ENCODE data around the gene ZNF256. TPM values are rescaled to one million over a fixed set of nuclear protein-coding genes. Genes with fewer than 3 reads are reported as not detected.

Gene ZNF256
- total and polyA plus RNA-seq, 4 experiments from 2014 or later = 5.6 to 13.9 (median 9.6) TPM

DNA sequence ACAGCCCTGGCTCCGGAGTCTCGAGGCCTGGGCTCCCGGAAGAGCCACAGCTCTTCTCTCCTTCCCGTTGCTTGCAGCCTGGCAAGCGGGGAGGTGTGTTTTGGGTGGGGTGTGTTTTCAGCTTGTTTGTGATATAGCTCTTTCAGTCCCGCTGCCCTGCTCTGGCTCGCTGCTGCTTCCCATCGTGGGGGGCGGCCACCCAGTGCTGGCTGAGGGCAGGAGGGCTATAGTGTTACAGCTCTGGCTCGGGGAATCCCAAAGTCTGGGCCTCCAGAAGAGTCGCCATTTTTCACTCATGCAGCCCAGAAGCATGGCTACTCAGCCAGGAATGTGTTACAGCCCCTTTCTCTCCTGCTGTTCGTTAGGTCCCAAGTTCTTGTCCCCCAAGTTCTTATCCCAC is 2.2 kb upstream of the ZNF256 start:
- H3K27me3 Mint-ChIP-seq = peaks cover 0 to 4% of the 10 kb centered on the region in 2 donors
- intact Hi-C loops (cut with micrococcal nuclease) = no loop called here
- POLR2A ChIA-PET (ENCODE audit: partially characterized antibody) = interaction anchor here (2.2 kb wide), 1 partner anchor 53 kb away, joined by 12 read pairs; the partner anchor contains the start of gene ZNF606

DNA sequence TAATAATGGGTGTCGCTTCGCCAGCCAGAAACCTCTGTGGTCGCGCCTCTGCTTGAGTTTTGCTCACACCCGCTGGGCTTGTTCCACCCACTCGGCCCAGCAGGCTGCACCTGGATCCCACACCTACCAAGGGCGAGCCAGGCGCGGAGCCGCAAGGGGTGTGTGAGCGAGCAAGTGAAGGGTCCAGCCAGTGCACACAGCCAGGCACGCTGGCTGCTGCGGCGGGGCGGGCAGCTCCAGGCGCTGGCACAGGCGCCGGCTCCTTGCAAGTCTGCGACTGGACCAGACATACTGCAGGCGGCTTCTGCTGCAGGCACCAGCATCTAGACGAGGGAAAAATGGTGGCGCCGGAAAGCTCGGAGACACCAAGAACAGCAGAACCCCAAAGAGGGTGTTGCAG is 1.8 kb upstream of the ZNF256 start:
- Histone ChIP-seq H3K4me1 (ENCODE audit: insufficient read depth, low read length) (peaks cover 18% of the 10 kb centered on the region), H3K36me3 (ENCODE audit: insufficient read depth, low read length) (no peaks in the 10 kb centered on the region), H3K27ac (ENCODE audit: low read depth, low read length) (no peak overlapping the region), H3K27me3 (ENCODE audit: insufficient read depth, low read length) (no peaks in the 10 kb centered on the region), H3K4me3 (ENCODE audit: low read length in 2 of 2) (no peak overlapping the region), H3K9me3 (ENCODE audit: control insufficient read depth in 1 of 2, low read length in 2 of 2) (peaks cover 0 to 17% of the 10 kb centered on the region in 2 donors)
- H3K9me3 Mint-ChIP-seq = peaks cover 4 to 56% (median 50%) of the 10 kb centered on the region in 8 donors
- H3K4me1 Mint-ChIP-seq = peaks cover 13 to 24% (median 20%) of the 10 kb centered on the region in 4 donors
- ChIA-PET POLR2A (ENCODE audit: partially characterized antibody) (interaction anchor here (2.2 kb wide), 1 partner anchor 53 kb away, joined by 12 read pairs; the partner anchor contains the start of gene ZNF606), CTCF (ENCODE audit: partially characterized antibody) (no interaction called here)
- no peak for DNase-seq
- H3K36me3 Mint-ChIP-seq = peaks cover 21 to 35% of the 10 kb centered on the region in 2 donors
- intact Hi-C loops (cut with micrococcal nuclease) = no loop called here
- H3K27ac Mint-ChIP-seq = no peak overlapping the region
- H3K4me3 Mint-ChIP-seq = peak overlapping the region in 1 of 8 donors; percentile 15
- no peaks in the 10 kb centered on the region for H3K27me3 Mint-ChIP-seq

More for the DNA sequence above, 2.2 kb upstream of the ZNF256 start:
- Histone ChIP-seq H3K27me3 (ENCODE audit: insufficient read depth, low read length) (no peaks in the 10 kb centered on the region), H3K27ac (ENCODE audit: low read depth, low read length) (no peak overlapping the region), H3K36me3 (ENCODE audit: insufficient read depth, low read length) (no peaks in the 10 kb centered on the region), H3K4me1 (ENCODE audit: insufficient read depth, low read length) (peaks cover 18% of the 10 kb centered on the region), H3K9me3 (ENCODE audit: control insufficient read depth in 1 of 2, low read length in 2 of 2) (peaks cover 0 to 13% of the 10 kb centered on the region in 2 donors), H3K4me3 (ENCODE audit: low read length in 2 of 2) (no peak overlapping the region)
- Mint-ChIP-seq H3K4me1 (peaks cover 13 to 24% (median 20%) of the 10 kb centered on the region in 4 donors), H3K27ac (no peak overlapping the region), H3K9me3 (peaks cover 4 to 56% (median 50%) of the 10 kb centered on the region in 8 donors), H3K36me3 (peaks cover 21 to 35% of the 10 kb centered on the region in 2 donors), H3K4me3 (peak overlapping the region in 1 of 8 donors; percentile 15)
- CTCF ChIA-PET (ENCODE audit: partially characterized antibody) = no interaction called here
- no peak for DNase-seq

DNA sequence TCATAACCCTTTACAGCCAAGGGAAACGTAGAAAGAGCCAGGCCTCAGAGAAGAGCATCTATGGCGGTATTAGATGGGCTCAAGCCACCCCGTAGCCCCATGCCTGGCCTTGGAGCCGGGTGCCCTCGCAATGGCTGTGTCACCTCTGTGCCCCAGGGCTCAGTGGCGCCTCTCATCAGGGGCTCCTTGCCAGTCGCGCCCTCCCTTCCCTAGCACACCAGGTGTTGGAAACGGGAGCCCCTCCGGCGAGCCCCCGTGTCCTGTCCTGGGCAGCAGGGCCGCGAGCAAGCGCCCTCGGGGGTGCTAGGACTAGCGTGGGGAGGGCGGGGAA is 453 bp downstream of the ZNF256 start:
- POLR2A ChIA-PET (ENCODE audit: partially characterized antibody) = interaction anchor here (1.0 kb wide), 1 partner anchor 55 kb away, joined by 3 read pairs; the partner anchor contains the start of gene ZNF606

DNA sequence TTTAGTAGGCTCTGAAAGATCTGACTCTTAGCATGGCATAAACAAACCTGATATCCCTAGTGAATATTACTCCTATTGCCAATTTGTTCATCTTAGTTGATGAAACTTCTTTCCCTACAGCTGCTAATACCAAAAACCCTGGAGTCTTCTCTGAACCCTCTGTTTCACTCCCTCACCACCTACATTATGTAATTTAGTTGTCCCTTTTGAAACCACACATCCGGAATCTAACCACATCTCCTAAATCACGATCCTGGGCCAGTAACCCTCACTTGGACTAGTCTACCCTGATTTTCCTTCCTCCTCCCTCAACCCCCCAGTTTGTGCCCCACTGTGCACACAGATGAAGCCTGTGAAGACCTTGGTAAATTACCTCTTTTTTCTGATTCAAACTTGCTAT is 1.2 kb downstream of the ZNF256 start:
- POLR2A ChIA-PET (ENCODE audit: partially characterized antibody) = no interaction called here
- H3K36me3 ChIP-seq (ENCODE audit: insufficient read depth, low read length) = peaks cover 23% of the 10 kb centered on the region
- CTCF ChIA-PET (ENCODE audit: partially characterized antibody) = no interaction called here
- H3K4me1 ChIP-seq (ENCODE audit: insufficient read depth, low read length) = peaks cover 18% of the 10 kb centered on the region
- H3K27ac Mint-ChIP-seq = peak overlapping the region in 6 of 7 donors; percentile 35 to 70 (median 42)
- peaks cover 51 to 64% of the 10 kb centered on the region in 2 donors for H3K36me3 Mint-ChIP-seq
- no peaks in the 10 kb centered on the region for H3K27me3 ChIP-seq (ENCODE audit: insufficient read depth, low read length)
- H3K27ac ChIP-seq (ENCODE audit: low read depth, low read length) = no peak overlapping the region
- no peak for DNase-seq
- intact Hi-C loops (cut with micrococcal nuclease) = no loop called here
- H3K9me3 ChIP-seq (ENCODE audit: control insufficient read depth in 1 of 2, low read length in 2 of 2) = peaks cover 6 to 46% of the 10 kb centered on the region in 2 donors
- peak overlapping the region; percentile 47 to 98 (median 95) for H3K4me3 Mint-ChIP-seq
- peak overlapping the region; percentile 69 to 89 for H3K4me3 ChIP-seq (ENCODE audit: low read length in 2 of 2)
- no peaks in the 10 kb centered on the region for H3K27me3 Mint-ChIP-seq
- peaks cover 6 to 67% (median 63%) of the 10 kb centered on the region in 8 donors for H3K9me3 Mint-ChIP-seq
- H3K4me1 Mint-ChIP-seq = peaks cover 15 to 24% (median 20%) of the 10 kb centered on the region in 4 donors

More for the DNA sequence above, 453 bp downstream of the ZNF256 start:
- Histone ChIP-seq H3K27ac (ENCODE audit: low read depth, low read length) (peak overlapping the region; percentile 66), H3K36me3 (ENCODE audit: insufficient read depth, low read length) (peaks cover 15% of the 10 kb centered on the region), H3K27me3 (ENCODE audit: insufficient read depth, low read length) (no peaks in the 10 kb centered on the region), H3K9me3 (ENCODE audit: control insufficient read depth in 1 of 2, low read length in 2 of 2) (peaks cover 0 to 39% of the 10 kb centered on the region in 2 donors), H3K4me1 (ENCODE audit: insufficient read depth, low read length) (peaks cover 18% of the 10 kb centered on the region), H3K4me3 (ENCODE audit: low read length in 2 of 2) (peak overlapping the region; percentile 69 to 89)
- H3K27ac Mint-ChIP-seq = peak overlapping the region in 3 of 7 donors; percentile 62 to 88 (median 63)
- no peaks in the 10 kb centered on the region for H3K27me3 Mint-ChIP-seq
- peaks cover 4 to 66% (median 60%) of the 10 kb centered on the region in 8 donors for H3K9me3 Mint-ChIP-seq
- intact Hi-C loops (cut with micrococcal nuclease) = loop anchor here (1.0 kb wide), 4 partner anchors 31 to 208 kb away; partner anchors contain the start of genes ZNF417, ZNF586 and ZNF606
- peak in 1 of 5 donors; percentile 34 for DNase-seq
- H3K4me3 Mint-ChIP-seq = peak overlapping the region; percentile 47 to 98 (median 95)
- peaks cover 15 to 24% (median 20%) of the 10 kb centered on the region in 4 donors for H3K4me1 Mint-ChIP-seq
- CTCF ChIA-PET (ENCODE audit: partially characterized antibody) = no interaction called here
- H3K36me3 Mint-ChIP-seq = peaks cover 43 to 56% of the 10 kb centered on the region in 2 donors

DNA sequence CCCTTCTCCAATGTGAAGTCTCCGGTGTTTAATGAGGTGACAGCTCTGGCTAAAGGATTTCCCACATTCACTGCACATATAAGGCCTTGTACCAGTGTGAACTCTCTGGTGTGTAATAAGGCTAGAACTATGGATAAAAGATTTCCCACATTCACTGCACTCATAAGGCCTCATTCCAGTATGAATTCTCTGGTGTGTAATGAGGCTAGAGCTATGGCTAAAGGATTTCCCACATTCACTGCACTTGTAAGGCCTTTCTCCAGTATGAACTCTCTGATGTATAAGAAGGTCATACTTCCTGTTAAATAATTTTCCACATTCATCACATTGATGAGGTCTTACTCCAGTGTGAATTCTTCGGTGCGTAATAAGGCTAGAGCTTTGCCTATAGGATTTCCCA is 5.9 kb downstream of the ZNF256 start:
- H3K9me3 Mint-ChIP-seq = peaks cover 4 to 98% (median 84%) of the 10 kb centered on the region in 8 donors
- Histone ChIP-seq H3K27ac (ENCODE audit: low read depth, low read length) (no peak overlapping the region), H3K4me1 (ENCODE audit: insufficient read depth, low read length) (peaks cover 8% of the 10 kb centered on the region), H3K4me3 (ENCODE audit: low read length in 2 of 2) (no peak overlapping the region), H3K27me3 (ENCODE audit: insufficient read depth, low read length) (no peaks in the 10 kb centered on the region), H3K9me3 (ENCODE audit: control insufficient read depth in 1 of 2, low read length in 2 of 2) (peaks cover 10 to 60% of the 10 kb centered on the region in 2 donors), H3K36me3 (ENCODE audit: insufficient read depth, low read length) (peaks cover 28% of the 10 kb centered on the region)
- no peaks in the 10 kb centered on the region for H3K27me3 Mint-ChIP-seq
- DNase-seq = no peak
- POLR2A ChIA-PET (ENCODE audit: partially characterized antibody) = no interaction called here
- intact Hi-C loops (cut with micrococcal nuclease) = no loop called here
- no peak overlapping the region for H3K27ac Mint-ChIP-seq
- CTCF ChIA-PET (ENCODE audit: partially characterized antibody) = no interaction called here
- H3K36me3 Mint-ChIP-seq = peaks cover 80 to 84% of the 10 kb centered on the region in 2 donors
- H3K4me3 Mint-ChIP-seq = no peak overlapping the region
- H3K4me1 Mint-ChIP-seq = peaks cover 10 to 13% (median 12%) of the 10 kb centered on the region in 4 donors

DNA sequence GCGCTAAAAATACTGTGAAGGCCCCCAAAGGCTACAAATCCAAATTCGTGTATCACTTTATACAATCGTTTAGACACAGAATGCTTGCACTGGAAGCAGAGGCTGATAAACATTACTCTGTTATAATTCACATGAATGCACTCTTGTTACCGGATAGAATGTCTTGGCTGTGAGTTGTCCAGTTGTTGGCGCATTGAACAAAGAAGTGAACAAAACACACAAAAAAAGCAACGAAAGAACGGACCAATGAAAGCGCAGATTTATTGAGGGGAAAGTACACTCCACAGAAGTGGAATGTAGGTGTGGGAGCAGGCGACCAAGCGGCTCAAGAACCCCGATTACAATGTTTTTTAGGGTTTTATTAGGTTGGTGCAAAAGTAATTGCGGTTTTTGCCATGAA is 11.8 kb downstream of the ZNF256 start:
- Mint-ChIP-seq H3K27me3 (no peaks in the 10 kb centered on the region), H3K36me3 (peaks cover 49 to 63% of the 10 kb centered on the region in 2 donors), H3K4me3 (peak overlapping the region in 2 of 8 donors; percentile 34 to 87), H3K9me3 (peaks cover 2 to 95% (median 81%) of the 10 kb centered on the region in 8 donors), H3K4me1 (peaks cover 0 to 11% (median 4%) of the 10 kb centered on the region in 4 donors), H3K27ac (peak overlapping the region in 1 of 7 donors; percentile 77)
- Histone ChIP-seq H3K36me3 (ENCODE audit: insufficient read depth, low read length) (no peaks in the 10 kb centered on the region), H3K4me1 (ENCODE audit: insufficient read depth, low read length) (peaks cover 6% of the 10 kb centered on the region), H3K27ac (ENCODE audit: low read depth, low read length) (no peak overlapping the region), H3K4me3 (ENCODE audit: low read length in 2 of 2) (no peak overlapping the region), H3K9me3 (ENCODE audit: control insufficient read depth in 1 of 2, low read length in 2 of 2) (peaks cover under 1 to 39% of the 10 kb centered on the region in 2 donors), H3K27me3 (ENCODE audit: insufficient read depth, low read length) (no peaks in the 10 kb centered on the region)
- intact Hi-C loops (cut with micrococcal nuclease) = no loop called here
- POLR2A ChIA-PET (ENCODE audit: partially characterized antibody) = interaction anchor here (0.7 to 1.2 kb wide), 2 partner anchors 19 to 68 kb away, joined by 4 to 5 read pairs; partner anchors contain the start of gene ZNF606
- CTCF ChIA-PET (ENCODE audit: partially characterized antibody) = no interaction called here
- DNase-seq = no peak

DNA sequence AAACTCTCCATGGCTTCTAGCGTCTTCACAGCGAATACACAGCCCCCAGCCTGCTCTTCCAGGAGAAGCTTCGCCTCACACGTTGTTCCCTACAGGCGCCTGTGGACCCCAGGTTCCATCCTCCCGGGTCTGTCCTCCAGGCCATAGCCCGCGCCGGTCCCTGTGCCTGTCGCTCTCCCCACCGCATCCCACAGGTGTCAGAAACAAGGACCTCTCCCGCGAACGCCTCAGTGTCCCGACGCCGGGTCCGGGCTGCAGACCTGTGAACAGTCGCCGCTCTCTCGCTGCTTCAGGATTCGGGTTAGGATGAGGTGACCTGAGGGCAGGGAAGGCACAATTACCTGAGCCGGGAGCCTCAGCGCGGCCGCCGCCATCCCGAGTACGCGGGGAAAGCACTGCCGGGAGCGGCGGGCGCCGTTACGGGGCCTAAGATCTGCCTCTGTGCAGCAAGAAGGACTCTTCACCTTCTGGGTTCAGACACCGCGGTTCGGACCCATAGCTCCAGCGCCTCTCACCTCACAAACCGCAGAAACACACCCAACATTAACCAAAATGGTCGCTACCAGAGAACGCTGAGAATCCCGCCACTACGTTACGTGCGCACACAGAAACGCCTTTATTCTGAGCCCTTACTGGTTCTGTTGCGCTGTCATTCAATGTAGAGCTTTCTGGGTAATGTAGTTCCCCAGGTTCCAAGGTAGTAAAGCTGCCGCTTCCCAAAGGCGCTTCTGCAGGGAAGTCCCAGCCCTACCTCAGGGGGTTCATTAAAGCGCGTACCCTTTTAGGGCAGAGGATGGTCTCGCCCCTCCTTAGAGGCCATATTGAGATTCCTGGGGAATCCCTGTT is 12.5 kb downstream of the ZNF256 start, which contains the start of gene ZNF418:
Gene ZNF418, minus strand, starts transcription at position 583 of the 846 bp plus-strand sequence. CDS start 1,580 bp downstream, outside the sequence.
- Mint-ChIP-seq H3K4me1 (peaks cover 0 to 11% (median 4%) of the 10 kb centered on the region in 4 donors), H3K9me3 (peaks cover 2 to 96% (median 83%) of the 10 kb centered on the region in 8 donors), H3K4me3 (peak within 1 kb of the TSS; percentile 84 to 91 (median 89)), H3K27ac (peak within 1 kb of the TSS; percentile 77 to 96 (median 91)), H3K36me3 (peaks cover 45 to 64% of the 10 kb centered on the region in 2 donors), H3K27me3 (no peaks in the 10 kb centered on the region)
- POLR2A ChIA-PET (ENCODE audit: partially characterized antibody) = interaction anchor here (0.7 to 1.2 kb wide), 2 partner anchors 18 to 68 kb away, joined by 4 to 5 read pairs; partner anchors contain the start of gene ZNF606
- peak; percentile 40 to 66 (median 46) for DNase-seq
- Histone ChIP-seq H3K36me3 (ENCODE audit: insufficient read depth, low read length) (no peaks in the 10 kb centered on the region), H3K27me3 (ENCODE audit: insufficient read depth, low read length) (no peaks in the 10 kb centered on the region), H3K27ac (ENCODE audit: low read depth, low read length) (peak within 1 kb of the TSS; percentile 50), H3K9me3 (ENCODE audit: control insufficient read depth in 1 of 2, low read length in 2 of 2) (peaks cover 0 to 39% of the 10 kb centered on the region in 2 donors), H3K4me1 (ENCODE audit: insufficient read depth, low read length) (peaks cover 6% of the 10 kb centered on the region), H3K4me3 (ENCODE audit: low read length in 2 of 2) (peak within 1 kb of the TSS in 1 of 2 donors; percentile 33)
- intact Hi-C loops (cut with micrococcal nuclease) = no loop called here
- CTCF ChIA-PET (ENCODE audit: partially characterized antibody) = interaction anchor here (0.6 kb wide), 1 partner anchor 32 kb away, joined by 3 read pairs; no protein-coding TSS in a partner anchor

Measured in CD4-positive, alpha-beta memory T cell (primary cell).